Subcutaneous adipose tissue (tissue), 4 donors: ENCODE data around the gene DMXL2. TPM values are rescaled to one million over a fixed set of nuclear protein-coding genes. Genes with fewer than 3 reads are reported as not detected.

Experiments
- CTCF ChIP-seq: fragments of 450-650 bp; IDR thresholded peaks from one replicate; pipeline ENCODE4 v1.5.1; 2016; ENCODE audit warnings: low read depth, mild to moderate bottlenecking, control low read depth, antibody characterized with exemption, moderate library complexity
- total RNA-seq, 4 donors: library from RNA; depleted of rRNA; stranded (reverse); fragments of >200 nt; gene quantifications; one replicate each; pipeline ENCODE4 v1.1.0, GENCODE V29; 2016

The DMXL2 gene
- total RNA-seq, 4 donors from 2014 or later, result 35.2 to 215 (median 77.5) TPM

- TF ChIP-seq CTCF, result no peak
These were observed 7.0 kb upstream of the DMXL2 start for GRCh38 chr15:51629612-51630011.

DNA sequence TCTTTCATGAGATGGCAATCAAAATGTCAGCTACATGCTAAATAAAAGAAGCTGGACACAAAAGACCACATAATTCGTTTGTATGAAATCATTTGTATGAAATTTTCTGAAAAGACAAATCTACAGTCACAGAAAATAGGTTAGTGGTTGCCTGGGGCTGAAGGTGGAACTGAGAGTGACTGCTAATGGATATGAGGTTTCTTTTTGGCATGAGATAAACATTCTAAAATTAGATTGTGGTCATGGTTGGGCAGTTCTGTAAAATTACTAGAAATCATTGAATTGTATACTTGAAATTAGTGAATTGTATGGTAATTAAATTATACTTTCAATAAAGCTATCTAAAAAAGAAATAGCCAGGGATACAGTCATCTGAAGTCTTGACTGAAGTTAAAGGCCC lies 2.7 kb upstream of the DMXL2 start:
- no peak for TF ChIP-seq CTCF

DNA sequence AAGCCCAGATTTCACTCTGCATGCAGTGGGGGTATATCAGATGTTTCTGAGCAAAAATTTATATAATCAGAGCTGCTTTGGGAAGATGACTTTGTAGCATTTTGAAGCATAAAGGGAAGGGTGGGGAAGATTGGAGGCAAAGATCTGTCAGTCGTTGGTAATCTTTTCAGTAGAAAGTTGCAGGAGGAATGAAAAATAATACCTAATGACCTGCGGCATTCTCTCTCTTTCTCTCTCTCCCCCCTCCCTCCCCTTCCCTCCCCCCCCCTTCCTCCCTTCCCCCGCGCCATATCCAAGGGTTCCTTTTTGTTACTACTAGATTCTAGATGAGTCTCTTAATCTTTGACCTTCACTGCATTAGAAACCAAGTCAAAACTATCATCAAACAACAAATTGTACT lies 1.5 kb upstream of the DMXL2 start:
- TF ChIP-seq CTCF, result no peak

GRCh38 chr15:51623386-51623938 lies 891 bp upstream of the DMXL2 start:
- no peak for TF ChIP-seq CTCF

DNA sequence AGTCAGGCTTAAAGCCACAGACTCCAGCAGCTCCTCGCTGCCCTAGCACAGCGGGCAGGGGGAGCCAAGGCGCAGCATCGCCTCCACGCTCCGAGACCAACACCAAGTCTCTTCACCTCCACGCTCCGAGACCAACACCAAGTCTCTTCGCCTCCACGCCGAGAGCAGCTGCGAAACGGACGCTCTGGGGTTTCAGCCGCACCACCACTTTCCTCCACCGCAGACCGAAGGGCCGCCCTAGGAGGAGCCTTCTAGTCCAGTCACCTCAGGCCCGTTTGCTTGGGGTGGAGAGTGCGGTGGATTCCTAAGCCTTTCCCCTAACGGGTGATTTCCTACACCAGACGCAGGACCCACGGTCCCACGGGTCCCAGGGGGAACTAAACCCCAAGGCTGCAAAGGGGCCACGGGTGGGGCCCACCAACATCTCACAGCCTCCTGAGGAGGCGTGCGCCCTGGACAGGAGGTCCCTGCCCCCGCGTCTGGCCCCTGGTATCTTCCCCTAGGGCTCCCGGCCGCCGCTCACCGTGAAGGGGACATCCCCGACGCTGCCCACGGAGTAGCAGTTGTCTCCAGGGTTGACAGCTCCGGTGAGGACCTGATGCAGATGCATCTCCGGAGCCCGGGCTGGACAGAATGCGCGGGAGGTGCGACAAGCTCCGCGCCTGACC lies 501 bp downstream of the DMXL2 start:
- TF ChIP-seq CTCF, result no peak

DNA sequence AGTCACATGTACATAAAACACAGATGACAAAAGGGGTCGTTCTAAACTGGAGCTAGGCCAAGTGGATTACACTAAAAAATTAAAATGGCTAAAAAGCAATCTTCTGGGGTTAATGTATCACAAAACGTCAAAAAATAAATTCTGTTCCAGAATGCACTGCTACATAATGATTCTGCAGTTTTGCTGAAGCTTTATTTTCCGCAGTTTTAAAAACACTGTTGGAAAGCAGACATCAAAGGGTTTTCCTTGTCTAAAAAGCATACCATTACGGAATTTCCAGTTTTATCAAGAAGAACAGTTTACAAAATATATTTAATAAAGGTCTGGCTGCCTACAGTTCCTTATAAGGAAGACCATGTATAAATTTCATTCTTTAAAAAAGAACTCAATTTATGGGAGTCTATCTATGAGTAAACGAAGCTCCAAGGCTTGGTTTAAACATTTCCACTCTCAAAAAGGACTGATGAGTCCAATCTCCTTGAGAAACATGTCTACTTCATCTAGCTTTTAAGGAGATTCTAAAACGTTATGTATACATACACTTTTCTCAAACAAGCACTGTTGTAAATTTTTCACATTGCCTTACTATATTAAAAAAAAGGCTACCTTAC lies 1.3 kb downstream of the DMXL2 start:
- TF ChIP-seq CTCF, result no peak

- TF ChIP-seq CTCF, result no peak
These were observed 1.9 kb downstream of the DMXL2 start for GRCh38 chr15:51620641-51621040.
